ENCODE data around the gene RANGAP1.

The RANGAP1 gene, protein sequence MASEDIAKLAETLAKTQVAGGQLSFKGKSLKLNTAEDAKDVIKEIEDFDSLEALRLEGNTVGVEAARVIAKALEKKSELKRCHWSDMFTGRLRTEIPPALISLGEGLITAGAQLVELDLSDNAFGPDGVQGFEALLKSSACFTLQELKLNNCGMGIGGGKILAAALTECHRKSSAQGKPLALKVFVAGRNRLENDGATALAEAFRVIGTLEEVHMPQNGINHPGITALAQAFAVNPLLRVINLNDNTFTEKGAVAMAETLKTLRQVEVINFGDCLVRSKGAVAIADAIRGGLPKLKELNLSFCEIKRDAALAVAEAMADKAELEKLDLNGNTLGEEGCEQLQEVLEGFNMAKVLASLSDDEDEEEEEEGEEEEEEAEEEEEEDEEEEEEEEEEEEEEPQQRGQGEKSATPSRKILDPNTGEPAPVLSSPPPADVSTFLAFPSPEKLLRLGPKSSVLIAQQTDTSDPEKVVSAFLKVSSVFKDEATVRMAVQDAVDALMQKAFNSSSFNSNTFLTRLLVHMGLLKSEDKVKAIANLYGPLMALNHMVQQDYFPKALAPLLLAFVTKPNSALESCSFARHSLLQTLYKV

GRCh38 chr22:41285820-41286638, at the start of gene RANGAP1:
RANGAP1 (minus strand) TSS chr22:41286187; CDS start chr22:41281044, 5,143 bp downstream.
- peak; percentile 96 for DNase-seq (ENCODE audit: low spot score)

DNA sequence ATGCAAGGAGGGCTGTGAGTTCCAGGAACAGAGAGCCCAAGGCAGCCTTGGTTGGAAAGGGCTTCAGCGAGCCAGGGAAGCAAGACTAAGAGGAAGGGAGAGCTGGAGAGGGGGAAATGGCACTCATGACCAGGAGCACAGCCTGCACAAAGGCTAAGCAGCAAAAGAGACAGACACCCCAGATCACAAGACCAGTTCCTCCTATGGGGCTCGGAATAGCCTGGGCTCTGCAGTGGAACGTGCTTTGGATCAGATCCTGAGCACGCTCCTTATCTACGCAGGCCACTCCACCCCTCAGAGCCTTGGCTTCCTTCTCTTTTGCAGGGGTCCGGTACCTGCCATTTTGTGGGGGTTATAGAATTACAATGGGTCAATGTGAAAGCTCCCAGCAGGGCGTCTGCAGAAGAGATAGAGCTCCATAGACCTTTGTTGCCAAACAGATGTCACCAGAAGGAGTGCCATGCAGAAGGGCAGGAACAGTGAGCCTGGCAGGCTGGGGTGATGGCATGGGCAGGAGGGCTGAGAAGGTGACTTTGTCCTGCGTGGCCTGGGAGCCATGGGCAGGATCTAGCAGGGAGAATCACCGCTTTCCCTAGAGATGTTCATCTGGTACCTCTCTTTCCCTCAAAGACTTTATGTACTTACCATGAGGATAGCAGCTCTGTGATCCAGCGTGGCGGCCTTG, 49.1 kb upstream of the RANGAP1 start:
- DNase-seq (ENCODE audit: low spot score): no peak

DNA sequence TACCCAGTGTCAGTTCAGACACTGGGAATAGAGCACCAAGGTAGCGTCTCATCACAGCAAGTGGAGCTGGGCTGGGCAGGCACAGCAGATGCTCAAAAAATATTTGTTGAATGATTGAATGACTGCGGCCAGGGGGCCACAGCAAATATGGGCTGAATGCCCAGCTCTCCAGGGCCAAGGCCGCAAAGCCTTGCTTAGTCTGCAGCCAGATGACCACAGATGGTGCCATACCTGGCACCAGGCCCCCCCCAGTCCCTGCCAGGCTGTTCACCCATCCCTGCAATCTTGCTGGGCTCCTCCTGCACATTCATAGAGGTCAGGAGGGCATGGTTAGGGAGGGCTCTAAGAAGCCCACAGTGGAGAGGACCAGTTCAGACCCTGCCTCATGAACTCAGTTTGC, 48.2 kb upstream of the RANGAP1 start:
- DNase-seq (ENCODE audit: low spot score): no peak

DNA sequence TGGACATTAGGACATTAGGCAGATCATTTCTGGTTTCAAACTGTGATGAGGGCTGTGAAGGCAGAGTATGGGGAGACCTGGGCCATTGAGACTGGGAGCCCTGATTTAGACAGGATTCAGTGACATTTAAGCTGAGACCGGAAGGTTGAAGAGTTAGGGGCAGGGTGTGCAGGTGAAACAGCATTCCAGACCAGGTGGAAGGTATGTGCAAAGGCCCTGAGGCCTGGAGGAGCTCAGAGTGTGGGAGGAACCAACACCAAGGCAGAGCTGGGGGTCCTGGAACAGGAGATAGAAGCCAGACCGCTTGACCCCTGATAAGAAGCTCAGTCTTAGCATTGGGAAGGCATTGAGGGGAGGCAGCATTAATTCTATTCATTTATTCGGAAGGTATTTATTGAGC, 47.8 kb upstream of the RANGAP1 start:
- DNase-seq (ENCODE audit: low spot score): no peak

DNA sequence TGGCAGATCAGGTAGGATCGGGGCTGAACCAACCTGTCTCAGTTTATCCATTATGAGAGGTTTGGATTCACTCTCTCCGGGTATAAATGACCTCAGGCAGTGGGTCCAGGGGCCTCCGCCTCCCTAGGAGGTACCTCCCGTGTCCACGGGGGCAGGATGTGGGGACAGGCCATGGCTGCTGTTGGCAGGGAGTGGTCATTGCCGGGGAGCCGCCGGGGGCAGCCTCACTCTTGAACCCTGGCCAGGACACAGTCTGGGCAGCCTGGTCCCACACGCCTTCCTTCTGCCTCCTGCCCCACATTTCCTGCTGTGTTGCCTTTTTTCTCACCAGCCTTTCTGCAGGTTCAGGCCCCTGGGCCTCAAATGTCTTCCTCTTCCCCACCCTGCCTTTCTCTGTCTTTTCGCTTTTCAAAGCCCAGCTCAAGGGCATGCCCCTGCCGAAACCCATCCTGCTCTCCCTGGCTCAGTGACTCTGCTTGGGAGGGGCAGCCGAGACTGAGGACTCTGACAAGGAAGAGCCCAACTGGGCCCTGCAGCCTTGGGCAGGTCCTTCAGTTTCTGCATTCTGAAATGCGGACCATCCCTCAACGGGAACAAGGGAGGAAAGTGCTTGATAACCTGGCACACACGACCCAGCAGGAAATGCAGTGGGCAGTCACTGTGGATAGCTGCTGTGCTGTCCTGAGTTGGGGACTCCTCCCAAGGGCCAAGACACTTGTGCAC, 46.4 kb upstream of the RANGAP1 start:
- no peak for DNase-seq (ENCODE audit: low spot score)

GRCh38 chr22:41330169-41330568, 44.2 kb upstream of the RANGAP1 start:
- no peak for DNase-seq (ENCODE audit: low spot score)

- no peak for DNase-seq (ENCODE audit: low spot score)
Observed at GRCh38 chr22:41327124-41327523, 41.1 kb upstream of the RANGAP1 start.

DNA sequence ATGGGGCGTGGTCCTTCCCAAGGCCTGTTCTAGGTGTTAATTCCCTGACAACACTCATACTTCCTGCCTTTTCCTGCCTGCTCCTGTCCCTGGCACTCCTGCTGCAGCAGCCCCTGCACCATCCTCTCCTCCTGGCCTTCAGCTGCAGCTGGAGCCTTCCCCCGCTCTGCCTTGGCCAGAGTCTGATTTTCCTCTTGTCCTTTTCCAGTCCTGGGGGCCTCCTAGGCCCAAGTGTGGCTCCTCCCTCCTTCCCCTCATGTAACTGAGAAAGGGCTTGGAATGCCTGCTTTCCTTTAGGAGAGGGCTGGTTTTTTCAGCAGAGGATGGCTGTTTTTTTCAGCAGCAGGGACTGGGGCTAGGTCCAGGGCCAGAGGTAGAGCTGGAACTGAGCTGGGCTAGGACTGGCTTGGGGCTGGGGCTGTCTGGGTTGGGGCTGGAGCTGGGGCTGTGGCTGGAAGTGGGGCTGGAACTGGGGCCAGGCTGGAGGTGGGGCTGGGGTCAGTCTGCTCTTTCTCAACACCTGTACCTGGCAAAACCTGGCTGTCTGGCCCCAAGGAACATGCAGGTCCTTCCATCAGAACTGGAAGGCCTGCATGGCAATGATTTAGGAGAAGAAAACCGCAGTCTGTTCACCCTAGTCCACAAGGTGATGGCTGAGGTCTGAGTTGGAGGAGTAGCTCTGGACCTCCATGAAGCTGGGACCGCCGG, 39.0 kb upstream of the RANGAP1 start:
- DNase-seq (ENCODE audit: low spot score): no peak

DNA sequence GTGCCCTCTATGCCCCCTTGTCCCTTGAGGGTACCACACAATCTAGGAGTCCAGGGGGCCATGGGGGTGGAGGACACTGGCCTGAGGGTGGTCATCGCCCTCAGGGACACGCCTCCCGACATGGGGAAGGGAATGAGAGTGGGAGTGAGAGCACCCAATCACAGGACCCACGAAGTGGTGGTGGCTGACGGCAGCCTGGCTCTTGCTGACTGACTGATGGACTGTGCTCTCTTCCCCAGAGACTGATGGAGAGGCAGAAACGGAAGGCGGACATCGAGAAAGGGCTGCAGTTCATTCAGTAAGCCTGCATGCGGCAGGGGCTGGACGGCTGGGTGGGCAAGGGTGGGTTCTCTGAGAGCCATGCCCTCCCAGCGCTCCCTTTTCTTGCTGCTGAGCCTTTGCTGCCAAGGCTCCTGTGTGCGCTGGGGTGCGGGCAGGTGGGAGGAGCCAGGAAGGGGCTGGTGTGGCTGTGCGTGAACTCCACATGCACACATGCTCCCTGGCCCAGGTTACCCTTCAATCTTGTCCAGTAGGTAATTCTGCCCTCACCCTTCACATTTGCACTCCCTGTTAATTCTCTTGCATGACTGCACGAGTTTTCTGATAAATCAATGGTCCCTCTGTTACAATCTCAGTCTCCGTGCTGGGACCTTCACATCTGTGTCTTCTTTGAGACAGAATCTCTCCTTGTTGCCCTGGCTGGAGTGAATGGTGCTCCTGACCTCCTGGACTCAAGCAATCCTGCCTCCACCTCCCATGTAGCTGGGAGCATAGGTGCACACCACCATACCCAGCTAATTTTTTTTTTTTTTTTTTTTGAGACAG, 34.6 kb upstream of the RANGAP1 start:
- DNase-seq (ENCODE audit: low spot score): no peak

GRCh38 chr22:41315586-41315985, 29.6 kb upstream of the RANGAP1 start:
- DNase-seq (ENCODE audit: low spot score): no peak

DNA sequence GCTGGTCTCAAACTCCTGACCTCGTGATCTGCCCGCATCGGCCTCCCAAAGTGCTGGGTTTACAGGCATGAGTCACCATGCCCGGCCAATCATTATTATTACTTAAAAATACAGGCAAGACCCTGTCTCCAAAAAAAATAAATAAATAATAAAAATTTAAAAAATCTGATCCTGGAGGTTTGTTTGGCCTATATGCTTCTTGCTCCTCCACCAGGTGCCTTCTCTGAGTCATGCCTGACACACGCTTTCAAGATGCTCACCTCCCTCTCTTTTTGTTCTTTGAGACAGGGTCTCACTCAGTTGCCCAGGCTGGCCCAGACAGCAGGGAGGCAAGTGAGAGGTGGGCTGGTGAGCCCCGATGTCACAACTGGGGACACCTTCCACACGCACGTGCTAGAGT, 28.8 kb upstream of the RANGAP1 start:
- no peak for DNase-seq (ENCODE audit: low spot score)

DNA sequence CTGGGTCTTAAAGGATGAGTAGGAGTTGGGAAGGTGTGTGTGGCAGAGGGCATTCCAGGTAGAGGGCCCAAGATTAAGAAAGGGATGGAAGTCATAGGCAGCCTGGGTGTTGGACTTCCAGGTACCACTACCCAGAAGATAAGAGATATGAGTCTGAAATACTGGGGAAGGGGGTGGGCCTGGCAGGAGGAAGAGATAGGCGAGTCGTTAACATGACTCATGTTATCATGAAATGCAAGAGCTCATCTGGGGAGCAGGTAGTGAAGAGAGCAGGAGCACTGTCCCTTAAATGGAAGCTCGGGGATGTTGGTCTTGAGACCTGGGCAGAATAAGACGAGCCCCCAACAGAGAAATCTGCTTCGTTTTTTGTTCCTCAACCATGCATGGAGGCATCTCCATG, 25.5 kb upstream of the RANGAP1 start:
- DNase-seq (ENCODE audit: low spot score): no peak

DNA sequence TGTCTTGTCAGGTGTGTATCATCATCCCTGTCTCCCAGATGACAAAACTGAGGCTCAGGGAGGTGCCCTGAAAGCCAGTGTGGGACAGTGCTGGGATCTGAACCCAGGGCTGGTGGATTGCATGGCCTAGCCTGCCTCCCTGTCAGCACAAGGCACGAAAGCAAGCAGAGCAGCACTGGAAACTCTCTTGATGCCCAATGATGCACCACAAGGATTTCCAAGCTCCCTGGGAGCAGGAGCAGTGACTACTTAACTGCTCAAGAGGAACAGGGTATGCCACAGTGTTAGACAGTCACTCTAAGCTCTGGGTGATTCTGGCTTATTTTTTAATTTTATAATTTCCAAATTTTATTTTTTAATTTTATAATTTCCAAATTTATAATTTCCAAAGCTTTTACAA, 24.3 kb upstream of the RANGAP1 start:
- DNase-seq (ENCODE audit: low spot score): no peak

- no peak for DNase-seq (ENCODE audit: low spot score)
Observed at GRCh38 chr22:41308544-41308947, 22.6 kb upstream of the RANGAP1 start.

DNA sequence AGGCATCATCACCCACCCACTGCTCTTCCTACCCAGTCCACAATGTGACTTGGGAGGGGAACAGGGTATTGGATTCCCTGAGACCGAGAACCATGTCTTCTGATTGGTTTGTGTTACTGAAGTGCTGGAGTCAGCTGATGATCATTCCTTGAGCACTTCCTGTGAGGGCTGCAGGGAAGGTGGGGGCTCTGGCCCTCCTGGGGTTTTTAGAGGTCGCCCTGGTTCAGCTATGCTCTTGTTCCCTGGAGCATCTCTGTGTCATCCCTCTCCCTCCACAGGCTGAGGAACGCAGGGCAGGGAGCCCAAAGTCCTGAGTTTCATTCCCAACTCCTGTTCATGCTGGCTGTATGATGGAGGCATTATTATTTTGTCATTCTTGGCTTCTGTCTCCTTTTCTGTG, 22.1 kb upstream of the RANGAP1 start:
- peak; percentile 49 for DNase-seq (ENCODE audit: low spot score)

GRCh38 chr22:41305646-41306045, 19.7 kb upstream of the RANGAP1 start:
- DNase-seq (ENCODE audit: low spot score): peak; percentile 75

GRCh38 chr22:41302811-41303210, 16.8 kb upstream of the RANGAP1 start:
- DNase-seq (ENCODE audit: low spot score): no peak

GRCh38 chr22:41302021-41302767, 16.2 kb upstream of the RANGAP1 start:
- peak; percentile 47 for DNase-seq (ENCODE audit: low spot score)
